GM21423 (cell line): ENCODE measurements around the gene PCBP3.
"Not testable (repeated sequence)": the region's sequence is repeated elsewhere in the genome, so short reads cannot be mapped to it uniquely, and the experiment has no call there.

Experiments used
- ATAC-seq: cut with Tn5 transposase; IDR thresholded peaks from one replicate; pipeline ENCODE4 v1.9.1; 2021; ENCODE audit warnings: mild to moderate bottlenecking, moderate library complexity; ENCODE audit not compliant: unreplicated experiment

Gene PCBP3

DNA sequence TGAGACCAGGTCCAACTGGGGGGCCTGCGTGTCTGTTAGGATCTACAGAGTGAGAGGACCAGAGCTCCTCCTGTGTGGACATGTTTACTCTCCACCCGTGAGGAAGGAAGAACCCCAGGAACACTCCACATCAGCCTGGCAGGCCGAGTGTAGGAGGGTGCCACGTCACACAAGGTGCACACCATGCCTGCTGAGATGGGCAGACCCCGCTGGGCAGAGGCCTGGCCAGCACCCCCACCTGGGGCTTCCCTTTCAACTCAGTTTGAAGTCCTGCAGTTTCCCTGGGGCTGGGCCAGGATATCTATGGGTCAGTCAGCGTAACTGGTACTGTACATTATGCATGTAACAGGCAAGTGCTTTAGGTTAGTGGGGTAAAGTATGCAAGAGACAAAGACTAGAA lies 30.1 kb upstream of the PCBP3 start:
- no peak for ATAC-seq

DNA sequence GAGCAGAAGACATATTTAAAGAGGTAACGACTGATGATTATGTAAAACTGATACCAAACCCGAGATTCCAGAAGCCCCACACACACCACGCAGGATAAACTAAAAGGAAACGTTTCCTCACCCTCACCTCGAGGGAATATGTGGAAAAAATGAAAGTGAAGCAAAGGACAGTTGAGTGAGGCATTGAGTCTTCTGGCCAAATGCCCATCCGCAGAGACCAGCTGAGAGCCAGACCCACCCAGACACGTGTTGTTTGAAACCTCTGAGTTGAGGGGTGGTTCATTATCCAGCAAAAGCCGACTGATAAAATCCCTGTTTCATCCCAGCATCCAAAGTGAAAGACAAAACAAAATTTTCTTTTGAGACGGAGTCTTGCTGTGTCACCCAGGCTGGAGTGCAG lies 29.6 kb upstream of the PCBP3 start:
- no peak for ATAC-seq

DNA sequence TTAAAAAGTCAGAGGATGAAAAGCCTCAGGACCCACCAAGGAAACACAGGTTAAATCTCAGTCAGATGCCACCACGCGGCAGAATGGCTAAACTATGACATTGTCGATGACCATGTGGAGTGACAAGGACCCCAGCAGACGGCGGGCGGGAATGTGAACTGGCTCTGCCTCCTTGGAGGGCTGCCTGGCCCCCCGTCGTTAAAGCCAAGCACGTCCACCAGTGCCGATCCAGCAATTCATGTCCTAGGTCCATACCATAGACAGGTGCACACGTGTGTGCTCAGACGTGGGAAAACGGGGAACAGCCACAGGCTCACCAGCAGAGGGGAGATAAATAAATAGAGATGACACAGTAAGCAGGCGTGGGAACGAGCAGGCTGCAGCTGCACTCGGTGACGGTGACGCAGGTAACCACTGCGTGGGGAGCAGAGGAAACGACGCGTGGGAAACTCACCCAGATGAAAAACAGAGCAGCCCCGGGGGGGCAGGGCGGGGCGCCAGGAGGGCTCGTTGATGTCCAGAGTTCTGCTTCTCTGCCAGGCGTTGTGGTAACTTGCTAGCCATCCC lies 28.3 kb upstream of the PCBP3 start:
- ATAC-seq, result peak; percentile 63

DNA sequence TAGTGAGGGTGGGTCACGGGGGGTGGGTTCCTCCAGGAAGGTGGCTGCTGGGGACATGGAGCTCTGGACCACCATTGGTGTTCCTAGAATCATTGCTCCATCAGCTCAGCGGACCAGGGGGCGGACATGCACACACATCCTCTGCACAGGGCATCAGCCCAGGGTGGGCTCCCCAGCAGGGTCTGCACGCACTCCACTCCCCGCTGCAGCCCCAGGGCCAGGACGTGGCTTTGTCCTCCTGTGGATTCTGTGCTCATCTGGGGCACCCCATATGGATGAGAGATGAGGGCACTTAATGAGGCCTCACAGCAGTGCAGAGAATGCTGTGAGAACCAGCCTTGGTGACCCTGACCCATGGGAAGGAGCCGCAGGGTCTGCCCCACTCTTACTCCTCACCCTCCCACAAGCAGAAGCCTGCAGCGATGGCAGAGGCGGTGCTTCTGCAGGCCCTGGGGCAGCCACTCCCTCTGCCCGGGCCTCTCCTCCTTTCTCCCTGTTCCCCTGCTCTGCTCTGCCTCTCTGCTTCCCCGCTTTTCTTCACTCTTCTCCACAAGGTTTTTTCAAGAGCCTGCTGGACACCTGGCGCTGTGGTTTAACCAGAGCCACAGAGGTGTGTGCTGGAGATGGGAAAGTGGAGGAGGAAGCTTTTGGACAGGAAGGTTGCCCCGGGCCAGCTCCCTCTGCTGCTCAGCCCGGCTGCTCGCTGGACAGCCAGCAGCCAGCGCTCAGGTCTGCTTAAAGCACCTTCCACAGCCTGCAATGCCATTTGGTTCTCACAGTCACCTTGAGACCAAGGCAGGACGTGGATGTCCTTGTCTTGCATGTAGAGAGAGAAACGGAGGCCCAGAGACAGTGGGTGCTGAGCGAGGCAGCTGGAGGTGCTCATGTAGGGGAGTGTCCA lies 26.3 kb upstream of the PCBP3 start:
- no peak for ATAC-seq

DNA sequence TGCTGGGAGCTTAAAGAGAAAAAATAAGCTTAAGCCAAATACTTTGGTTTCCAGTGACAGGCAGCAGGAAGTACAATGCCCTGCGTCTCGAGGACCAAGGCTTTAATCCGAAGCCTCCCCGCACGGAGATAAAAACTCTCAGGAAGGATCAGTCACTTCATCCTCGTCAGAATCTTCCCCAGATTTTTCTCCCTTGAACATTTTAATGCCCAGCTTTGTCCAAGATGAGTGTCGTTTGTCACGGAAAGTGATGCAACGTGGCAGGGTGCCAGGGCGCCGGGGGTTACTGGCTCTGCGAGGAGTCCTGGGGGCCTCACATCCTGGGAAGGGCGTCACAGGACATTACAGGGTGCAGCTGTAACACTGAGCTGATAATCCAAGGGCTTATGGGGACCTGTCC lies 25.2 kb upstream of the PCBP3 start:
- ATAC-seq, result no peak

DNA sequence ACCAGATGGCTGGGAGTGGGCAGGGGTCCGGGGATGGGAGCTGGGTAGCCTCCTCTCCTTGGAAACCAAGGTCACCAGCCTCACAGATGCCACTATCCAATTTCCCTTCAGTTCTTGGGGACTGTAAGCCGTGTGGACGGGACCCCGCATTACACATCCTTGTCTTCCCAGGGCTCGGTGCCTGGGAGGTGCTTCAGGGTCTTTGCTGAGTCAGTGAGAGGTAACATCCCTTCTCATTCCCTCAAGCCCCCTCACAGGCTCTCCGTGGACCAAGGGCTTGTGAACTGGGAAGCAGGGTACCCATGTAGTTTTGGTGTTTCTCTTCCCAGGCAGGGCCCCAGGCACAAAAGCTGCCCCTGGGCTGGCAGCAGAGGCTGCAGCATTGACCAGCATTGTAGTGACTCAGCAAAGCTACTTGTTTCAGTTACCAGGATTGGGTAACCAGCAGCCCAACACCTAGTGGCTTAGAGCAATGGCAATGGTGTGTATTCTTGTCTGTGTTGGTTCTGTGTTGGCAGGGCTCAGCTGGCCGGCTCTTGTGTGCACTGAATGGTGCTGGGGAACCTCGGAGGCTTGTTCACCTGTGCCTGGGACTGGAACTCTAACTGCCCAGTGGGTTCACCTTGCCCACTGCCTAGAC lies 24.6 kb upstream of the PCBP3 start:
- no peak for ATAC-seq

DNA sequence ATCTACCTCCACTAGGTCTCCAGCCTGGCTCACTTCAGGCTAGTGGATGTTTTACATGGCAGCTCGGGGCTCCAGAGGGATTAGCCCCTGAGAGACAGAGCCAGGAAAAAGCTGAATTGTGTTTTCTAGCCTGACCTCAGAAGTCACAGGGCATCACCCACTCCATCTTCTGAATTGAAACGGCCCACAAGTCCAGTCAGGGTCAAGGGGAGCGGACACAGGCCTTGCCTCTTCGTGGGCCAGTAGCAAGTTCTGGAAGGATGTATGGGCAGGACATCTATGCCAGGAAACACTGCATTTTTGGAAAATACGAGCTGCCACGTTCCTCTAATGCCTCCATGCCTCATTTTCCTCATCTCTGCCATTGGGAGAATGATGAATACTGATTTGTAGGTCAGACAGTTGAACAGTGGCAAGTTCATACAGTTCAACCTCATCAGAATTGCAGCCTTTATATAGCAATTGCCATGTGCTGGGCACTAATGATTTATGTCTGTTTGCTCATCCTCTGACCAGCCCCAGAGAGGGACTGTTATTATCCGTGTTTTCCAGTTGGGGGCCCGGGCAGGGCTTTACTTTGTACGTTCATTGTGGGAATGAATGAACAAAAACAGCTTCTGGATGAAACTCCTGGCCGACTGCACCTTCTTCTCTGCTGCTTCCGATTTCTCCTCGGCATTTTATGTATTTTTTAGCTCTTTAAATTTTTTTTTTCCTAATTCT lies 23.2 kb upstream of the PCBP3 start:
- ATAC-seq, result no peak

DNA sequence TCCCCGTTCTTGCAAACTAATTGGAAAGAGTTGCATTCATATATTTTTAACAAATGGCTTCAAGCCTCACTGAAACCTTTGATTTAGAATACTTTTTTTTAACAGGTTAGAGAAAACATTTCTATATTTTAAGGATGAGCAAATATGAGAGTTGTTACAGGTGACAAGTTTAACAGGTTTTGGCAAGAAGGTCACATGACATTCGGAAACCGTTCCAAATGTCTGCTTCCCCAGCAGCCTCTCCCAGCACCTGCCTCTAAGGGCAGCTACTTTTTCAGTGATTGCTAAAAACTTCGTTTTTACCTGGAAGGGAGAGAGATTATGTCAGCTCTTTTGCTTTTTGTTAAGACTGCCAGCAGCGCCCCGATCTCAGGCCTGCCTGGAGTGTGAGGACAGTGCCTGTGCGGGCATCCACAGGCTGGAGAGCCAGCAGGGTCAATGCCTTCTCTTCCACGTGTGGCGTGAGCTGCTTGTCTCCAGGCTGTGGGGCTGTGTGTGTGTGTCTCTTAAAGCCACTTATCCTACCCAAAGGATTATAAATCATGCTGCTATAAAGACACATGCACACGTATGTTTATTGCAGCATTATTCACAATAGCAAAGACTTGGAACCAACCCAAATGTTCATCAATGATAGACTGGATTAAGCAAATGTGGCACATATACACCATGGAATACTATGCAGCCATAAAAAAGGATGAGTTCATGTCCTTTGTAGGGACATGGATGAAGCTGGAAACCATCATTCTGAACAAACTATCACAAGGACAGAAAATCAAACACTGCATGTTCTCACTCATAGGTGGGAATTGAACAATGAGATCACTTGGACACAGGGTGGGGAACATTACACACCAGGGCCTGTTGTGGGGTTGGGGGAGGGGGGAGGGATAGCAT lies 21.8 kb upstream of the PCBP3 start:
- not testable (repeated sequence) for ATAC-seq

DNA sequence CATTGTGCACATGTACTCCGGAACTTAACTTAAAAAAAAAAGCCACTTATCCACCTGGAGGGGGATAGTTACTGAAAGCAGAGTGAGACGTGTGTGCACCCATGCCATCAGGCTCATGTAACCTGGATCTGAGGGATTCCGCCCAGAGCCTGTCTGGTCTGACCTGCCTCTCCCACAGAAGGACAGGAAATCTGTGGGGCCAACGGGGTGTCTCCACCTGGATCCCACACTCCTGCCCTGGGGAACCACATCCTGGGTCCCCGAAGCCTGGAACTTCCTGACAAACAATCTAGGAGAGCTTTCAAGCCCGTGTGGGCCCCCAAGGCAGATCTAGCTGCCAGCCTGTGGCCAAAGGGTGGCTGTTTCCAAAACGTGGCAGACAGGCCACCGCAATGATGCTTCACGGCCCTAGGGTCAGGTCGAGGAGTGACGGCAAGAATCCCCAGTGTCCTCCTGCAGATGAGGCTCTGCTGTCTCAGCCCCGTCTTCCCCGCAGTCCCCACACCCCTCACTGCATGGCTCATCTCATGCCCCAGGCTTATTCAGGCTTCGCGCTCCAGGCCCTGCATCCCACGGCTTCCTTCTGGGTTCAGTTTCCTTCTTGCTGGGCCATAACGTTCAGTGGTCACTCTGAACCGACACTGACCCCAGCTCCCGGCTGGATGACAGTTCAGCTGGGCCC lies 21.0 kb upstream of the PCBP3 start:
- no peak for ATAC-seq

DNA sequence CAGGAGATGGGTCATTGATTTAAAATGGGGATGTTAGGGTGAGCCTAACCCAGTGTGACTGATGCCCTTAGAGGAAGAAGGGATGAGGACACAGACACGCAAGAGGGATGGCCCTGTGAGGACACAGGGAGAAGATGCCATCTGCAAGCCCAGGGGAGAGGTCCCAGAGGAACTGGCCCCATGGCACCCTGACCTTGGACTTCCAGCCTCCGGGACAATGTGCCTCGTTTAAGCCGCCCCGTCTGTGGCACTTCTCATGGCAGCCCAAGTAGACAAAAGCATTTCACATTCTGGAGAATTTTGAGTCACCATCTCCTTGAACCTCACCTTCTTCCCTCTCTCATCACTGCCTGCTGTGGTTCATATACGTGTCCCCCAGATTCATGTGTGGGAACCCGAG lies 20.1 kb upstream of the PCBP3 start:
- no peak for ATAC-seq

DNA sequence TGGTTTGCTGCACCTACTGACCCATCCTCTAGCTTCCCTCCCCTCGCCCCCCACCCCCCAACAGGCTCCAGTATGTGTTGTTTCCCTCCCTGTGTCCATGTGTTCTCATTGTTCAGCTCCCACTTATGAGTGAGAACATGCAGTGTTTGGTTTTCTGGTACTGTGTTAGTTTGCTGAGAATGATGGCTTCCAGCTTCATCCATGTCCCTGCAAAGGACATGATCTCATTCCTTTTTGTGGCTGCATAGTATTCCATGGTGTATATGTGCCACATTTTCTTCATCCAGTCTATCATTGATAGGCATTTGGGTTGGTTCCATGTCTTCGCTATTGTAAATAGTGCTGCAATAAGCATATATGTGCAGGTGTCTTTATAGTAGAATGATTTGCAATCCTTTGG lies 17.4 kb upstream of the PCBP3 start:
- ATAC-seq, result not testable (repeated sequence)

DNA sequence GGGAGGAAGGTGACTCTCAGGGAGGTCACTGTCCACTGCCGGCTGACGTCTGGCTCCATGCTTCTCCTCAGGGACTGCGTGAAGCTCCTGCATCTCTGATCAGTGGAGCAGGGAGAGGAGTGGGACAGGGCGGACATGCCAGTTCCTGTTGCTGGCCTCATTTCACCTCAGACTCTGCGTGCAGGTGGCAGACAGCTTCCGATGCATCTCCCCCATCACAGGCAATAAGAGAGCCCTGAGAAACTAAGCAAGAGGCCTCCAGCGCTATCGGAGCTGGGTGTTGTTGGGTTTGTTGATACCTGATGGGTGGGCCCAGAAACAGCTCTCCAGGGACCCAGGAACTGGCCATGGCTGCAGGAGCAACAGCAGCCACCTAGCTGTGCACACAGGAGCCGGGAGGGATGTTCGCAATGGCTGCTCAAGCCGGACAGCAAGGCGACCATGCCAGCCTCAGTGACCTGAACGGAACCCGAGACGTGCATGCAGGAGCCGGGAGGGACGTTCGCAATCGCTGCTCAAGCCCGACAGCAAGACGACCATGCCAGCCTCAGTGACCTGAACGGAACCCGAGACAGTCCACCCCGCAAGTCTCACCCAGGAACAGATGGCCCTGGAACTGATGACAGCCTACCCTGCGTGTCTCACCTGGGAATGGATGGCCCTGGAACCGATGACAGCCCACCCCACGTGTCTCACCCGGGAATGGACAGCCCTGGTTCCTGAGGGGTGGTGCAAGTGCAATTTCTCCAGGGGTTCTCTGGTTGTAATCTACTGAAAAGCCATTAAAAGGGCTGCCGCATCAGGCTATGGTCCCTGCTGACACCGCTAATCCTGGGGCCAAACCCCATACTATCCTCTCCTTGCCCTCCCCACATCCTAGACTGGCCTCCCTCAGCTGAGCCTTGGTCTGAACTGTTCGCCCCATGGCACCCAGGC lies 14.2 kb upstream of the PCBP3 start:
- ATAC-seq, result no peak

DNA sequence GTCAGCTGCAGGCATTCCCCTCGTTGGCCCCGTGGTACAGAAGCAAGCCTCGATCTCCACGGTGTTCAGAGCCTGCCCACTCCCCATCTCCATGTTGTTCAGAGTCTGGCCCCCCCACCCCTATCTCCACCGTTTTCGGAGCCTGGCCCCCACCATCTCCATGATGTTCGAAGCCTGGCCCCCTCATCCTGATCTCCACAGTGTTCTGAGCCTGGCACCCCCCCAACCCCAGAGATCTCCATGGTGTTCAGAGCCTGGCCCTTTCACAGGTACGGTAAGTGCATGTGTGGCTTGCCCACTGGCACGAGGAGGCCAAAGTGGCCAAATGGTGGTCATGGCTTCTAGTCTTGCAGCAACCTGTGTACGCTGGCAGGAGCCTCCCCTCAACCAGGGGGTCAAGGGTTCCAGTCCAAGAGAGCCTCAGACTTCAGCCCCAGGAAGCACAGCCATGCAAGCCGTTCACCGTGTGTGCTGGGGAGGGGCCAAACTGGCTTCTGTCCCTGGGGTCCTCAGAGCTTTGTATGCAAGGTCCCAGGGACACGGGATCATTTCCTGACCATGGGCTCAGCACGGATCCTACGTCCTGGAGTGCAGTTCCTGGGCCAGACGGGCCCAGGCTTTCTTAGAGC lies 13.3 kb upstream of the PCBP3 start:
- no peak for ATAC-seq

DNA sequence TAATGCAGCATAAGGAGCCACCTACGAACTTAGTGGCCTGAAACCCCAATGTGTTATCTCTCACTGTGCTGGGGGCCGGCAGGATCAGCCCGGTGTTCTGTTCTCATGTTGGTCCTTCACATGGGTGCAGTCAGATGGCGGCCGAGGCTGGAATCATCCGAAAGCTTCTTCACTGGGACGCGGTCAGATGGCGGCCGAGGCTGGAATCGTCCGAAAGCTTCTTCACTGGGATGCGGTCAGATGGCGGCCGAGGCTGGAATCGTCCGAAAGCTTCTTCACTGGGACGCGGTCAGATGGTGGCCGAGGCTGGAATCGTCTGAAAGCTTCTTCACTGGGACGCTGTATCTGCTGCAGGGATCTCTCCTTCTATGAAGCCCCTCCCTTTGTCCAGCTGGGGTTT lies 12.6 kb upstream of the PCBP3 start:
- ATAC-seq, result no peak

DNA sequence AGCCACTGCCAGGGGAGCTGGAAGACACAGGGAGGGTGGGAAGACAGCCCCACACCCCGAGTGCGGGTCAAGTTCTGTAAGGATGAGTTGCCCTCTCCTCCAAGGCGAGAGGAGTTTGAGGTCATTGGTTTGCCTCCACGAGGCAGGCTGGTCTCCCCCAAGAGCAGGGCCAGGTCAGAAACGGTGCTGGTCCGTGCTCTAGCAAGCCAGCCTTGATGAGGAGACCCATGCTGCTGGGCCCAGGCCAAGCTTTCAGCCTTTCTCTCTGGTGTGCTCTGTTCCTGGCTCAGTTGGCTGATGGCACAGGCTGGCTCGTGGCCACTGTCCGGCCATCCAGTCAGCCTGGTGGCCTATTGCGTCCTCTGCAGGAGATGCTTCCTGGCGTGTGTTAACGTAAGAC lies 12.0 kb upstream of the PCBP3 start:
- ATAC-seq, result no peak

DNA sequence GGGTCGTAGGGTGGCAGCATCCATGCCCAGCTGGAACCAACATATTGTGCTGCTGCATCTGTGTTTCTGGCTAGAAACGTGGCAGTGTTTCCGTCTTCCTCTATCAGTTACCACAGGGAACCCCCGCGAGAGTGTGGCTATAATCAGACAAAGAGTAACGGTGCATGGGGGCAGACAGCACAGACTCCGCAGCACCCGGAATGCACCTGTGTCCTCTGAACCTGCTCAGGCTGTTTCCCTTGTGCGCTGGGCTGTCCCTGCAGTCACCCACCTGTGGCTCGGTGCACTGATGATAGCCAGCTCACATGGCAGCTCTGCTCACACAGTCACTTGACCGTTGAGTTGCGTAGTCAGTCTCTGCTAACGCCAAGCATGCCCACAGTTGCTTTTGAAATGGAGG lies 11.4 kb upstream of the PCBP3 start:
- no peak for ATAC-seq

DNA sequence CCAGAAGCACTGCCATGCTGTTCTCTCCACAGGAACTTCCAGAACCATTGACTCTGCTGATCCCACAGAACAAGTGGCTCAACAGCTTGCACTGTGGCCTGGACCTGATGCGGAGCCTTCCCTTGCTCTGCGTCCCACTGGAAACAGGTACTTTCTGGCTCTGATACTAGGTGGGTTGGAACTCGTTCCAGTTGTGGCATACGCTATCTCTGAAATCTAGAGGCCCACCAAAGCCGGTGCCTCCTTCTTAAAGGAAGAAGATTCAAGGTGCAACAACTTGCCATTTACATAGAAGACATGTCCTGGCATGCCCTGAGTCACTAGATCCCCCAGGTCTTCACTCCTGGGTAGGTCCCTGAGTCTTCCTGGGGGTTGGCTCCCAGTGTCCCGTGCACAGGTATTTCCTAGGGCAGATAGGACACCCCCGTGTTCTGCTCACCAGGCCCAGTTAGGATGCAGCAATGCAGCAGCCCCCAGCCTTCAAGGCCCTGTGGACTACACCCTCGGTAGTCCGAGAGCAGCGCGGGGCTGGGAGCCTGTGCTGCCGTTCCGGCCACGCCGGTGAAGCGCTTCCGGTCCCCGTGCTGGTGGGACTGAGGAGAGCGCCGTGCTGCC lies 10.8 kb upstream of the PCBP3 start:
- no peak for ATAC-seq
